CD4-positive, alpha-beta T cell treated with Interleukin-1 beta for 1 hour (primary cell): ENCODE results near the gene RTF1.

ENCODE experiments used
- DNase-seq, 2 donors: peaks; one replicate each; pipeline ENCODE4 v3.0.0-alpha.2; 2020 to 2022

The RTF1 gene

DNA sequence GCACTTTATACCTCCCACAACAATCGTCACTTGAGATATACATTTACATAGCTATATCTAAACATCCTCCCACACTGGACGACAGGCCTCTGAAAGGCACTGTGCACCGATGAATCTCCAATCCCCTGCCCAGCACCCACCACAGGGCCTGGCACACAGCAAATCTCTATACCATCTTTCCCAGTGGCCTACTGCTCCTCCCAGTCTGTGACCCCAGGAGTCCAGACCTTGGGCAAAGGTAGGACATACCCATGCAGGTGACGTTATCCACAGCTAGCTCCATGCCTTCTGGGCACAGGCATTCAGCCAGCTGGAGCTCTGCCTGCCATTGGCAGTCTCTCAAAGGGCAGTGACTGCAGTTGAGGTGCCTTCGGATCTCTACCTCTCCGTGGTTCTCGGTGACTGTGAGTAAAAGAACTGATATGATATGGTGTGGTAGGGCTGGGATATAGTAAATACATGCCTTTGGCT is 91.0 kb downstream of the RTF1 start:
- DNase-seq, result no peak

DNA sequence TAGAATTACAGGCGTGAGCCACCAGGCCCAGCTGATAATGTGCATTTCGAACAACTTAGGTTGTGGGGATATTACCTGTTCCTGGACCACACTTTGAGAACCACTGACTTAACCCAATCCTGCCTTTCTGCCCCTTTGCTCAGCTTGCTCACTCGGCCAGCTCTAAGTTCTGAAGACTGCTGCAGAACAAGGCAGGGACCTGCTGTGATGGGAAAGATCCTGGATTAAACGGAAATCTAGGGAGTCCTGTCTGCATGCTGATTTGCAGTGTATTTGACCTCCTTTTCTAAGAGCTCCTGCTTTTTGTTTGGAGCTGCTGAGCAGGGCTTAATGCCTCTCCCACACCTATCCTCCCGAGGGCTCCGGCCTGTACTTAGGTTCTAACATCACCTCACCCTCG is 93.8 kb downstream of the RTF1 start:
- DNase-seq, result no peak

DNA sequence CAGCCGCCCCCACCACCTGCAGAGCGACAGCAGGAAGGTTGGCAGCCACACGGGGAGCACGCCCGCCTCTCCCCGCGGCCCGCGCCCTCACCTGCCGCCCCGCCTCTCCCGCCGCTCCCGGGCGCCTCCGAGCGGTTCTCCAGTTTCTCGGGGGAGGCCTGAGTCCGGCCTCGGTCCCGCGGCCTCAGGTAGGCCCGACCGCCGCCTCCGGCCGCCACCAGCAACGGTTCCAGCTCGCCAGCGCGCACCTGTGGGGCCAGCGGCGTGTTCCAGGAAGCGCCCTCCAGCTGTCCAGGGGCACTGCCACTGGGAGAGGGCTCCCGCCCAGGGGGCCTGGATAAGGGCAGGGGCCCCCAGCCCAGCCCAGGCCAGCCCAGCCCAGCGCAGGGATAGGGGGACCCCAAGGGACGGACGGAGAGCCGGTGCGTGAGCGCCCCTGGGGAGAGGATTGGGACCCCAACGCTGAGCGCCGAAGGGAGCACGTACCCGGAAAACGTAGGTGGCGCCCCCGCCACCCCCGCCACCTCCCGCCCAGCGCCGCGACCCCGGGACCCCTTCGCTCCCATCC is 94.5 kb downstream of the RTF1 start:
- DNase-seq, result no peak

DNA sequence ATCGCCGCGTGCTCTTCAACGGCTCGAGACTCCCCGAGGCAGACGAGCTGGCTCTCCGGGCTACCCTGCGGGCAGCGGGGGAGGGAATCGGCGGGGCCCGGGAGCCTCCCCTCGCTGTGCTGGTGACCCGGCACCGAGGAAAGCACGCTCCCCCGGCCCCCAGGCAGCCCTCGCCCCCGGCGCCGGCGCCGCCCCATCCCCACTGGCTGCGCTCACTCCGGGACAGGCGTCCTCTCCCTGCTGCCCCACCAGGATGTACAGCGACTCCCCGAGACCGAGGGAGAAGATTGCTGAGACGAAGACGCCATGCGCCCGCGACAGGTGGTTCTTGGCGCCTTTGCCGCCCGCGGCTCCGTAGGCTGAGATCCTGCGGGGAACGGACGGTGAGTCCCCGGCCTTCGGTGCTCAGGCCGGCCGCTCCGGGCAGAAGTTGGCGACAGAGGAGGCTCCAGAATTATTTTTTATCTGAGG is 95.0 kb downstream of the RTF1 start:
- no peak for DNase-seq

DNA sequence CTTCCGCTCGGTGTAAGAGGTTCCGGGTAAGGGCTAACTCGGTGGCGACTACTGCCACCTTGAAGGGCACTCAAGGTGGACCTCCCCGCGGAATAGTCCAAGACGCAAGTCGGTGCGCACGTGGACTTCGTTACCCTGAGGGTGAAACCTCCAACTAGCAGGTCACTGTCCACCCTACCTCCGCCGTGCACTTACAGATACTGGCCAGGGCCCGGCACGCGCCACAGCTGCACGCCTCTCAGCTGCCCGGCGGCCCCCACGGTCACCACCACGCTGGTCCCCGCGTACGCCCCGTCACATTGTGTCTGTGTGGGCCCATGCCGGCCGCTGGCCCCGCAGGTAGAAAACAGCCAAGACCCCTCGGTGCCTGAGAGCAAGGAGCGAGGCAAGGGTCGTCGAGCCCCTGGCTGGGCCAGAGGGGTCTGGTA is 95.6 kb downstream of the RTF1 start:
- no peak for DNase-seq

DNA sequence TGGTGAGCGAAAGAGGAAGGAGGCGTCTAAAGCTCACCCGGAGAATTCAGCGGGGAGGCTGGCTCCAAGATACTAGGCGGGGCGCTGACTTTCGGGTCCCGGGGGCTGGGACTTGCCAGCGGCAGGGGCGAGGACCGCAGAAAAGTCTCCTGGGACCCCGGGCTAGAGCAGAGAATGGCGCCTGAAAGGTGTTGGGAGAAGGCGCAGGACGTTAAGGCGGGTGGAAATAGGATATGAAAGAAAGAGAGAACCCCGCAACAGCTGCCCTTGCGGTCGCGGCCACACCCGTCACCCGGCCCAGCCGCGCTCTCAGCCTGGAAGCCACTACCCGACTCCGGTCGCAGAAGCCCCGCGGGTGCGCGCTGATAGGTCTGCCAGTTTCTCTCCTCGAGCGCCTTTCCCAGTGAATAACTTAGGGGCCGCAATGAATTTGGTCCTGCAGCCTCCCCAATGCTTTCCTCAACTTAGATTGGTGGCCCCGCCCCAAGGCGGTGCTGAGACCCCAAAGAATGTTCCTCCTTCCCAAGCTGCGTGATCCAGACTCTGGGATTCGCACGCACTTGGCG is 96.1 kb downstream of the RTF1 start:
- peak in 1 of 2 donors; percentile 42 for DNase-seq

DNA sequence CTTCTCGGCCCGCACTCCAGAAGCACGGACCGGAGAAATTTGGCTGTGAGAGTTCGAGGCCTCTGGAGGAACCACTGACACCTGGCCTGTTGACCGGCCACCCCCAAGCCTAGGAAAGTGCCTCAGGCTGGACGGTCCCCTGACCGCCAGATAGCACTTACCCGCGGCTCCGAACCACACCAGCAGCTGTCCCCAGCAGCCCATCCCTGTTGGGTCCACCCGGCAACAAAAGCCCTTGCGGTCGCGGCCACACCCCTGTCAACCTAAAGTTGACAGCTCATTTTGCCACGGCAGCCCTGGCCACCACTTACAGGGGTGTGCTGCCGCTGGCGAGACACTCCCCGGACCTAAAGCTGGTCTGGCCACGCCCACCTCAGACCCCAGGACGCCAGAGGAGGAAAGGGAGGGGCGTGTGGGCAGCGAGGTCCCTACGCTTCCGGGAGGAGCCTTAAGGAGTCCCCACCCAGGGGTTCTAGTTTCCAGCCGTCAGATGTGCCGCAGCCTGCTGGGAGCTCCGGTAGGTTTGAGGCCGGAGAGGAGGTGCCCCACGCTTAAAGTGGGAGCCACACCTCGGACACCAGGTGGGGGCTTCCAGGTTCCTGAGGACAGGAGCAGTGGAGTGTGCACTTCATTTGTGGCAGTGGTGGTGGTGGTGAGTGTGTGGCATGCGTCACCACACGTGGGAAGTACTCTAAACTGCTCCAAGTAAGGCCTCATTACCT is 96.8 kb downstream of the RTF1 start, which contains the start of gene LTK:
TSS of gene LTK (minus strand) at position 322 of the 722 bp plus-strand sequence. CDS start at position 204, 118 bp downstream.
- peak in 1 of 2 donors; percentile 27 for DNase-seq

DNA sequence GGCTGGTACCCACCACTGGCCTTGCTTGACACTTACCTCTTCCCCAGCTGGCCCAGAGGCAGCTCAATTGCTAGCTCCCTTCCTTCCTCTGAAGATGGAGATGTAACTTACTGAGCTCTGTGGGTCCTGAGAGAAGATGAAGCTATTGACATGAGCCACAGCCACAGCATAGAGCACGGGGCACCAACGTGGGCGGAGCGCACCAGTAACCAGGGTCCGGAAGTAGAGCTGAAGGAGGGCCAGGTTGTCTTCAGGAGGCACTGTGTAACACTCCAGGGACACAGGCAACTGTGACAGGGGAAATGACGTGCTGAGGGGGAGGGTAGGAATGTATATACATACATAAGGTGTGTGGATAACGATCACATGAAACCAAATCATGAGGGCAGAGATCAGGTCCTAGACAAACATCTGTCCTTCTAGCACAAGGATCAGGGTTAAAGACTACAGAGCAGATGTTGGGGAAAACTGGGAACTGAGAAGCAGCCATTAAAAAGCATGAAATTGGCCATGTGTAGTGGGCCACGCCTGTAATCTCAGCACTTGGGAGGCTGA is 101.1 kb downstream of the RTF1 start:
- DNase-seq, result no peak

DNA sequence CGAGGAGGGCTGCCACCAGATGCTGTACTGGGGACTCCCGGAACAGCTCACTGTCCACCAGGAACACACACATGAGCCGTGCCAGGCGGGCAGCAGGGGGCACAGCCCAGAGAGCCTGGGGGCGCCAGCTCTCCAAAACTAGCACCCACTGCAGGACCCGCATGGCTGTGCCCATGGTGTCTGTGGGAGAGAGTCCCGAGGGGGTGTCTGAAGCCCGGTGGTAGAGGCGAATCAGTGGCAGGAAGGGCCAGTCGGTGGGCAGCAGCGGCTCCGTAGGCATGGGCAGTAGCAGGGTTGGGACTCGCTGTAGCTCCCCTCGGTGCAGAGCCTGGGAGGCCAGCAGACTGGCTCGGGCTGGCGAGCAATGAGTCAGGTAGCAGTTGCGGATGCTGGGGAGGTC is 103.7 kb downstream of the RTF1 start:
- no peak for DNase-seq

DNA sequence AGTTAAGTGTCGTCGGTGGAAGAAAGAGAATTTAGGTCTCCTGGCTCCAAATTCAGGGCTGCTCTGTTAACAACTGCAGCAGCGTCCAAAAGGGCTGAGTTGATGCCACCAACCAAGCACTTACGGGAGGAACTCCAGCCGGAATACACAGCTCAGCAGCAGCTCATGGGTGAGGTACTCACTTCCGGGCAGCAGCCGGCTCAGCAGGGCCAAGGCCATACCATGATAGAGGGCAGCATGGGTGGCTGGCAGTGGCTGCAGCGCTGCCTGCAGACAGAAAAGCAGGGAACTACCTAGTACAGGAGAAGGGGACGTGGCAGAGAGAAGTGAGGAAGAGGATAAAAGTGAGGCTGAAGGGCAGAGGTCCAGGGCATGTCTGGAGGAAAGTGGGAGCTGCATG is 104.7 kb downstream of the RTF1 start:
- no peak for DNase-seq

DNA sequence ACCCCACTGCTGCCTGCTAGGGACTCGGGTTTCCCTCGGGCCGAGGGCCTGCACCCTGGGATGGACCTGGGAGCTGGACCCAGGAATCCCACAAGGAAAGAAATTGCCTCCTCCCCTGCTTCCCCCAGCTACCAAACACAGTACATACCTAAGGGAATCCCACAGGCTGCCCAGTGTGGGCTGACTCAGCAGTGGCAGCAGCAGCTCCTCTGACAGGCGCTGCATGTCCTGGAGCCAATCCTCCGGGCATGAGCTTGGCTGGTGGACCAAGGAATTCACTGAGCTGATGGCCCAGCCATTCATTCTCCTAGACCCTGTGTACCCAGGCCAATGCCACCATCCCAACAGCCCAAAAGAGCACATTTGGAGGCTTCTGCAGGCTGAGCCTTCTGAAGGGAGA is 106.2 kb downstream of the RTF1 start:
- no peak for DNase-seq

DNA sequence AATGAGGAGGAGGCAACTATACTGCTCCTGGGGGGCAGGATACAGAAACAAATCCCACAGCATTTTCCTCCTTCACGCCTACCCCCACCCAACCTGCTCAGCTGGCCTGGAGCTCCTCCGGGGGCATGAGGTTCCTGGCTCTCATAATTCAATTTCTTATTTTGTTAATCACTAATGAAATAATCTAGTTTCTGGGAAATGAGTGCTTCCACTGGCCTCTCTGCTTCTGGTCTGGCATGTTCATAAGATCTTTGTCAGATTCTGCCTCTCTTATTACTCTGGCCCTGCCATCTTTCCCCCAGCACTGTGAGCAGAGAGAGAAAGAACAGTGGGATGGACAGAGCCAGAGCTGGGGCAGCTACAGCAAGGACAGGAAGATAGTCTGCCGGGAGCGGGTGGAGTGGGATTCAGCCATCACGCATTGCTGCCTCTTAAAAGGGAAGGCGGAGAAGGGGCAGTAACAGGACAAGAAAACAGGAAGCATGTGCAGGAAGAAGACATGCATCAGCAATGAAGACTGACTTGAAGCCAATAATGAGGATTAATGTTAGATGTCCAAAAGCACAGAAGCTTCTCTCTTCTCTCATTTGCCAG is 113.6 kb downstream of the RTF1 start:
- no peak for DNase-seq
